Breast epithelium (tissue), 3 donors: Measurements from ENCODE around the gene CCDC102B.

Experiments used
- CTCF ChIP-seq, 3 donors: fragments of 450-650 bp; IDR thresholded peaks; one replicate each; pipeline ENCODE4 v1.5.1; 2016 to 2017; ENCODE audit warnings: antibody characterized with exemption in 3 of 3, mild to moderate bottlenecking in 3 of 3, moderate library complexity in 3 of 3
- POLR2A ChIP-seq: fragments of 450-650 bp; IDR thresholded peaks from one replicate; pipeline ENCODE4 v1.6.1; 2016; ENCODE audit warnings: antibody characterized with exemption, mild to moderate bottlenecking, moderate library complexity
- POLR2AphosphoS5 ChIP-seq, 3 donors: sonication (generic); formaldehyde crosslinking; IDR thresholded peaks; one replicate each; pipeline ENCODE4 v1.6.1; 2017; ENCODE audit warnings: antibody characterized with exemption in 3 of 3

DNA sequence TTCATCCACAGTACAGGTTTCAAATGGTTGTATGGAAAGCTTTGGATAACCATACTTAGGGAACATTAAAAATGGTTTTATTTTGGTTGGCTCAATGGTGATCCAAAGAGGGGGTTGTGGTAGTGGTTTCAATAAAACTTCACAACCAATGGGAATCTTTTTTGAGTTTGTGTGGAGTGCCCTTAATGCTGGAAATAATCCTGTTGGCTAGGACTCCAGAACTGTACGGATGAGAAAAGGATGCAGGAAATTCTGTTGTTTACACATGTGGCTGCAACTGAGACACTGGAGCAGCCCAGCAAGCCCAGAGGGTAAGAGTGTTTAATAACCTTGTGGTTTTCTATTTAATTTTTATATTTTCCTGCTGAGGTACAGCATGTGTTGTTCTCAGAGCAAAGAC, at the start of gene CCDC102B:
- TF ChIP-seq CTCF (IDR thresholded peaks at IDR 0.05) (no peak), POLR2AphosphoS5 (IDR thresholded peaks at IDR 0.05) (no peak), POLR2A (no peak)
